Omental fat pad (tissue), 4 donors: ENCODE measurements around the gene THBS2. TPM values are rescaled to one million over a fixed set of nuclear protein-coding genes. Genes with fewer than 3 reads are reported as not detected.
A peak's percentile ranks its signal among the peaks of the same experiment; 100 is the strongest.

Experiments
- ATAC-seq: fragments of 150-250 bp; one replicate; pipeline ENCODE4 v1.9.1; 2016; ENCODE audit warnings: mild to moderate bottlenecking, moderate library complexity; ENCODE audit not compliant: low FRiP score
- DNase-seq: peaks from one replicate; pipeline ENCODE4 v3.0.0-alpha.2; 2019; ENCODE audit warnings: low spot score
- CTCF ChIP-seq, 3 donors: fragments of 450-650 bp; IDR thresholded peaks; one replicate each; pipeline ENCODE4 v1.5.1; 2016 to 2017; ENCODE audit warnings: antibody characterized with exemption in 3 of 3, mild to moderate bottlenecking in 3 of 3, moderate library complexity in 2 of 3
- total RNA-seq, 4 donors: library from RNA; depleted of rRNA; stranded (reverse); fragments of >200 nt; gene quantifications; one replicate each; pipeline ENCODE4 v1.1.0, GENCODE V29; 2016

Gene THBS2
- total RNA-seq, 4 donors from 2014 or later: 53.5 to 115 (median 93.8) TPM

DNA sequence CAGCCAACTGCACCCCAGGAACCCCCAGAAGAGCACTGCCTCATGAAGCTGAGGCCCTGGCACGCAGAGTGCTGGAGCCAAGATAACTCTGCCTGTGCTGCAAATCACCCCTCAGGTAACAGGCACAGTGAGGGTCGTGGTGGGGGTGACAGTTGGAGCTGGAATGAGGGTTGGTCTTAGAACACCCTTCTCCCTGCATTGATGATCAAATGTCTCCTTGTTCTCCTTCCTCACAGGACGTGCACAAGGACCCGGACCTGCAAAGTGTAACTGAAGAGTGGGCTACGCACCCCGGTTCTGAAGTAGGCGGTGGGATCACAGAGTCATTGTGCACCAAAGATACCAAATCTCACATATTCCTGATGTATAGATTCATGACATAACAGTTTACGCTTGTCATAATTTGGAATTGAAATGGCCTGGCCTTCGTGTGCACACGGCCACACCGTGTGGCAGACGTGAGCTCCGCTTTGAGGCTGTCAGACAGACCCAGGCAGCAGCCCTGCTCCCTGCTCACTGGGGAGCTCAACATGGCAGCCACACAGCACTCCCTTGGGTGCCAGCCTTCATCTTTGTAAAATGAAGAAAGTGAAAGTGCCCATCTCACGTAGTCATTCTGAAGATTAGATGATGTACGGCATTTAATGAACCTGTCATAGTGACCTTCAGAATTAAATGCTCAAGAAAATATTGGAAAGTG lies 8.8 kb downstream of the THBS2 start:
- ATAC-seq (no peak), DNase-seq (peak; percentile 11)
- TF ChIP-seq CTCF (IDR thresholded peaks at IDR 0.05): no peak

- TF ChIP-seq CTCF (IDR thresholded peaks at IDR 0.05): no peak
- ATAC-seq (no peak), DNase-seq (no peak)
These were observed 10.0 kb downstream of the THBS2 start for GRCh38 chr6:169243661-169244060.

GRCh38 chr6:169243186-169243585 lies 10.5 kb downstream of the THBS2 start:
- no peak for DNase-seq
- TF ChIP-seq CTCF (IDR thresholded peaks at IDR 0.05): no peak
- no peak for ATAC-seq

DNA sequence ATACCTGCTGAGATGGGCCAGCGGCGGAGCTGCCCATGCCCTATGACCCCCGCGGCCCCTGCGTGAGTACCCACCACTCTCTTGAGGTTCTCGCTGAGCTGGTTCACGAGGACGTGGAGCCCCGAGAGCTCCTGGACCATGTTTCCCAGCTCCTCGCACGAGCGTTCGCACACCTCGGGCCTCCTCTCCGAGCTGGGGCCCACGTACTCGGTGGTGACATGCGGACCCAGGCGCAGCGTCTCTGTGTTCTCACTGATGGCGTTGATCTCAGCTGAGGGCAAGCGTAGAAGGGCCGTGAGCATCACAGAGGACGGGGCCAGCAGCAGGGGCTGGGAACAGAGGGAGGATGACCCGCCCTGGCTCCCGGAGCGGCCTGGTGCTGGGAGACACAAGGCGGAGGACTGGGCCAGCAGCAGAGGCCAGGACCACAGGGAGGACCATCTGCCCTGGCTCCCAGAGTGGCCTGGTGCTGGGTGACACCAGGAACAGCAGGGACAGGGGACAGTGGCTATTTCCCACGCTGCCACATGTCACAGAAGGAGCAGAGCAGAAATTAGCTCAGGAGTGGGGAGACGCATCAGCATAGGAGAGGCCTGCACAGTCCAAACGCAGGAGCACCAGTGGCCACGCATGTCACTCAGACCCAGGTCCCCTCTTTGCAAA lies 11.8 kb downstream of the THBS2 start:
- ATAC-seq (no peak), DNase-seq (no peak)
- TF ChIP-seq CTCF (IDR thresholded peaks at IDR 0.05): no peak

DNA sequence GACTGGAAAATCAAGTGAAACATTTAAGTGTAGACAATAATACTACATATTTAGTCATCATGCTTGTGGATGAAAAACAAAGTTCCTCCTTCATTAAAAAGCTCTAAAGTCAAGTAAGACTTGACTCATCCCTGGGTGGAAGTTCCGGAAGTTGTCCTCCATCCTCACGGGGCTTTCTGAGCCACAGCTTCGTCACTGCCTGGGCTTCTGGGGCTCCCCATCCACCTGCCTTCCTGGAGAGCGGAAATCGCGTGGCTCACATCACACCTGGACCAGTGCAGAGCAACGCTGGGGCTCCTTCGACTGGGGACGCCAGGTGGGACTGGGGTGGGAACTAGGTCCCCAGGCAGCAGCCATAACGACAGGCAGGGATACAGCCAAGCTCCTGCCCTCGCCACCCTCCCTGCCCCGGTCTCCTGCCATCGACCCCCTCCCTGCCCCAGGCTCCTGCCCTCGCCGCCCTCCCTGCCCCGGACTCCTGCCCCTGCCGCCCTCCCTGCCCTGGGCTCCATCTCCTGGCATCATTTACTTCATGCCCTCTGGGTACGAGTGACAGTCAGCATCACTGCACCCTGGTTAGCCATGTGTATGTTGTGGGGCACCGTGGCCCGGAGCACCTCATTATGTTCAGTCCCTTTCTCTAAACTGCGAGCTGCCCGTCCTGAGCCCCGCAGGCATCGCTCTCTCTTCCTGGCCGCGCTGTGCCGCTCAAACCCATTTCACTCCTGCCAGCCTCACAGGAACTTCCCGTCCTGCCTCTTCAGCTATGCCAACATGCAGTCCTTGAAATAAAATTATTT lies 12.9 kb downstream of the THBS2 start:
- DNase-seq (peak; percentile 15), ATAC-seq (no peak)
- no peak for TF ChIP-seq CTCF (IDR thresholded peaks at IDR 0.05)

DNA sequence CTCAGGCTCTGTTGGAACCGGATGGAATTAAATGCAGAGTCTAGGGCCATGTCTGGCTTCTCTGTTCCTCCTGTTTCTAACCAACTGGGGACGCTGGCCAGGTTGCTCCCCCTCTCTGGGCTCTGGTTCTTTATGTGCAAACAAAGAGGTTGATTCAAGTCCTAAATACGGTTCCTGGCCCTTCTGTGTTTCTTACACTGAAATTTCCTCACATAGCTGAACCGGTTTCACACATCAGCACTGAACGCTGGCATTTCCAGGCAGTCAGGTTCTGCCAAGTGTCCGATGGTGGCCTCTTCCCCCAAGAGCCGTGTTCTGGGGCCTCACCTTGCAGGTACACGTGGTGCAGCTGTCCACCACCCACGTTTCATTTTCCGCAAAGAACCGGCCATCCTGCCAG lies 13.5 kb downstream of the THBS2 start:
- DNase-seq: peak; percentile 11
- no peak for TF ChIP-seq CTCF (IDR thresholded peaks at IDR 0.05)
- ATAC-seq: no peak
